HG02885 (cell line): ENCODE results near the gene APOC3.

ENCODE experiments used
- ATAC-seq: cut with Tn5 transposase; IDR thresholded peaks from one replicate; pipeline ENCODE4 v1.9.1; 2021; ENCODE audit warnings: mild to moderate bottlenecking; ENCODE audit not compliant: unreplicated experiment, poor library complexity

APOC3 gene

DNA sequence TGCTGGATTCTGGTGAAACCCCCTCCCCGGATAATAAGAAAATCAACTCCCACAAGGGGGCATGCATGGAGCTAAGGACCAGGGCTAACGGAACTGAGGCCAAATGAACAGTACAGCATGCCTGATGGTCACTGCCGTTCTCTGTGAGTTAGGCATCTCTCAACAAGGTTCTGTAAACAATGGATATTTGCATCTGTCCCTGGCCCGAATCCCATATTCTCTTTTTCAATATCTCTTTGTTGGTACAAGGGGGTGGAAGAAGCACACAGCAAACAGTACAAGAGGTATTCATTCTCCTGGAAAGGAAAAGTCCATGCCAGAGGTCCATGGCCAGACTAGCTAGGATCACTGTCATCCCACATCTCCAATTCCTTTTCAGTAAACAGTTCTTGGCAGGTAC is 39.9 kb downstream of the APOC3 start:
- no peak for ATAC-seq

DNA sequence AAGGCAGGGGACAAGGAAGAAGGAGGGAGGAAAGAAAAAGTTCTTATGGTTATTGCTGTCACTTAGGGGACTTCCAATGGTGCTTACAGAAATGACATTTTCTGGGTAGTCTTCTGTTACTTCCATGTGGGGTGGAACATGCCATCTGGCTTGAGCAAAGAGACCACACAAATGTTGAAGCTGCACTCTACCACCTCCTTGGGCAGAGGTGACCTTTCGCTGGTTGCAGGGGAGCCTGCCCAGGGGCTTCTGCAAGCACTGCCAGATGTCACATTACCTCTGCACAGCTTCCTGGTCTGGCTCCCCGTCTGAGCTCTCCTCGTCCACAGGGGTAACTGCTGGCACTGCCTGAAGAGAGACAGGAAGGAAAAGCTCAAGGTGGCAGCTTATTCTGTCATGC is 40.3 kb downstream of the APOC3 start:
- no peak for ATAC-seq

- no peak for ATAC-seq
Measured at GRCh38 chr11:116871248-116871647, 41.5 kb downstream of the APOC3 start.

GRCh38 chr11:116873381-116873780 is 43.7 kb downstream of the APOC3 start:
- ATAC-seq, result no peak

DNA sequence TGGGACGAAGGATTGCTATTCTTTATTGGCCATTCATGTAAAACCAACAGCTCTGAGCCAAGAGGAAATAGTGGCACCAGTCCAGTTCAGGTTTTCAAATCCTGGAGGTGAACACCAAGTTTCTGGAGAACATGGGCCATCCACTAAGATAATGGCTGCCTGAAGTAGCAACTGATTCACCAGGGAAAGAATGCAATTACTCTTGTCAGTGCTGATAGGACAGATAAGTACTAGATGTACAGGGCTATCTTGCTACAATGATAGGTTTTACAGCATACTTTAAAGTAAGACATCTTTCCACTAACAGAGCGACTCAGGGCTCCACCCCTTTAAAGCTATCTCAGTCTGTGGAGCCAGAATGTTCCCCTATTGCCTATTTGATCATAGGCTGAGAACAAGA is 44.5 kb downstream of the APOC3 start:
- no peak for ATAC-seq

DNA sequence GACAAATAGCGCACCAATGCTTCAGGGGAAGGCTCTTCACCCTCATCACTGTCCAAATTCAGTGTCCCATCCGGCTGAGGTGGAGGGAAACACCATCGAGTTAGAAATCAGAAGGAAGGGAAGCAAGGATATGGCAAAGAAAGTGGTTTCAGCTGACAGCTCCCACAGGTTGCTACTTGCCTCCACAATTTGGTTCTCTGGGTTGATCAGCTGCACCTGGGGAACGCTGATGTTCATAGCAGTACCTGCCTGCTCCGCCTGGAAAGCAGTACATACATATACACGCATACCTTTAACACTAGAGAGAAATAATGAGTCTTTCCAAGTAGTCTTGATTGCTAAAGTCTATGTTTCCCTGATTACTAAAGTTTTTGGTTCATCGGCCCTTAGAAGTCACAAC is 45.5 kb downstream of the APOC3 start:
- ATAC-seq, result no peak

- ATAC-seq, result no peak
Measured at GRCh38 chr11:116876656-116877055, 46.9 kb downstream of the APOC3 start.

DNA sequence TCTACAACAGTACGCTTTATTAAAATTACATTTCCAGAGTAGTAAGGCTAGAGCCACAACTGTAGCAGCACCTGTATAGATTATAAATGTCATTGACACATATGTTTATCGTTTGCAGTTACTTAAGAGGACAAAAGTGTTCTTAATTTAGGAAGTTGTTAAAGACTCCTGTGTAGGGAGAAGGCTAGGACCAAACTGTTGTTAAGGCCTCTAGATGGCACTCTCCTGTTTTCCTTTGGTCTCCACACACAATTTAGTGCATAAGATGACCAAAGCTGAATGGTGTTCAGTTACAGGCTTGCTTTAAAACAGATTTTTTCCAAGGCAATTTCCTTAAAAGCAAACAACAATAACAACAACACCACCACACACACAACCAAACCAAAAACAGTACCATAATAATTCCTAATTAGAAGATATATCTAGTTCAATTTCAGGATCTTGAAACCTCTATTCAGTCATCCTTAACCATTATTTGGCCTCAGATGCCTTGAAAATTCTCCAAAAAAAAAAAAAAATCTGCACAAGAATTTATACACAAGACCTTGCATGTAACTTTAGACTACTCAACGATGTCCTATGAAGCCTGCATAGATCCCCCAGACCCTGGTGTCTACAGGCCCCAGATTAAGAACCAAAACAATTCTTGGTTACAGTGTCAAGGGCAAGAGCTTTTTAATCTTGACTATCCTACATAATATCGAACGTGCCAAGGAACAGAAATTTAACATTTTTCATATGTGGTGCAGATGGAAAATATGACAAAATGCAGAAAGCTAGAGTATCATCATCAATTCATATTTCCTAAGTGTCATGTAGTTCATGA is 50.3 kb downstream of the APOC3 start:
- ATAC-seq, result no peak

DNA sequence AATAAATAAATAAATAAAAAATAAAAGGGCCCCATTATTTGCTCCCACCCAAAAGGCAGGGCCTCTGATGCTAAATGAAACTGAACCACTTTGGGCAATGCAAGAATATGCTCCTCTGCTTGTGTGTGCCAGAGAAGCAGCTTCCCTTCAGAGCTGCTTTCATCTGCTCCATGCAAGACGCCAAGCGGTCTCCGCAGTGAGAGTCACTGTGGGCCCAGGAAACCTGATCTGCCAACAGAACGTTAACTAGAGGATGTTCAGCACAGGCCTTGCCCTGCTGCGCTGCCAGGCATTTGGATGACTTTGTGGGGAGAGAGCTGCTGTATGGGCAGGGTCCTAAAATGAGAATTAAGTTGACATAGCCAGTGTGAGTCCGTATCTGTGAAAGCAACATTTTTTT is 51.4 kb downstream of the APOC3 start:
- no peak for ATAC-seq

DNA sequence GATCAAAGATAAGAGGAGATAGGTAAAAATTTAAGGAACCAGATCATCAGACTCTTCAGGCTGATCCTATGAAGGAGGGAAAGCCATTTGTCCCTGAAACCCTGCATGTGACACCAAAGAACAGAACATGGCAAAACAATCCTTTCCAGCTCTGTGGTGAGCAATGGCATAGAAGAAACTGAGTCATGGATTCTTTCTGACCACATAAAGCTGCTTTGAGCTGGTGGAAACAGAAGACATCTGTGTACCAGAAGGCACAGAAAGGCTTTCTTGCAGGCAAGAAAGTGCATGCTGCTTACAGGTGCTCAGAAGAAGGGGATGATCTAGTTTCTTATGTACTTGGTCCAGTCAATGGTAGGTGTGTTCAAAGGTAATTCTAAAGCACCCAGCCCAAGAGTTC is 52.7 kb downstream of the APOC3 start:
- no peak for ATAC-seq
